GM12878 (cell line): Measurements from ENCODE around the gene ALDOB. TPM values are rescaled to one million over a fixed set of nuclear protein-coding genes. Genes with fewer than 3 reads are reported as not detected.
A peak's percentile ranks its signal among the peaks of the same experiment; 100 is the strongest.

Experiments used
- ATAC-seq: fragments of 200-7000 bp; cut with Tn5 transposase; 3 replicates; pipeline ENCODE4 v1.9.1; 2020; ENCODE audit warnings: mild to moderate bottlenecking, moderate library complexity
- BruUV-seq: library from RNA; stranded (reverse); fragments of 400-500 nt; replicated peaks from 2 replicates; lab custom pipeline; 2021; lab: Mats Ljungman, UMichigan
- CTCF ChIA-PET: fragments of 300-600 bp; sonication (Branson Sonifier 250); formaldehyde crosslinking; extraction: SDS; loops from one replicate; lab custom pipeline; 2021; ENCODE audit warnings: inconsistent platforms; lab: Yijun Ruan, JAX
- POLR2A ChIA-PET: fragments of 350-600 bp; formaldehyde crosslinking; extraction: SDS; loops from one replicate; lab custom pipeline; 2021; ENCODE audit warnings: inconsistent platforms; lab: Charles Lee
- RAD21 ChIA-PET: fragments of 300-600 bp; sonication (Branson Sonifier 250); formaldehyde crosslinking; loops from one replicate; lab custom pipeline; 2023; ENCODE audit warnings: antibody characterized with exemption; ENCODE audit not compliant: unreplicated experiment; lab: Charles Lee
- SMC1A ChIA-PET: fragments of 300-600 bp; sonication (Branson Sonifier 250); formaldehyde crosslinking; loops from one replicate; lab custom pipeline; 2023; ENCODE audit not compliant: unreplicated experiment, uncharacterized antibody; lab: Charles Lee
- DNase-seq: peaks from one replicate; pipeline ENCODE4 v3.0.0-alpha.2; 2011; ENCODE audit warnings: low read depth, low spot score
- FAIRE-seq: peaks from 3 replicates; lab custom pipeline; 2011; peaks lifted over from hg19 to GRCh38; lab: Jason Lieb, UNC
- H2AFZ ChIP-seq: 2 replicates; pipeline ENCODE4 v1.6.0; 2011; ENCODE audit warnings: low read depth, low read length, control low read depth; ENCODE audit not compliant: control insufficient read depth
- H3K27ac ChIP-seq: 2 replicates; pipeline ENCODE4 v1.5.1; 2011; ENCODE audit warnings: control low read depth; ENCODE audit not compliant: control insufficient read depth, insufficient read depth
- H3K27me3 ChIP-seq, 2 experiments: replicated peaks in 1 of 2; 2 replicates each; pipeline versions ENCODE4 v1.6.0 to v1.6.1; 2011; ENCODE audit warnings: low read length in 1 of 2; ENCODE audit not compliant: control insufficient read depth in 2 of 2, insufficient read depth in 2 of 2
- H3K36me3 ChIP-seq, 2 experiments: 2 replicates each; pipeline ENCODE4 v1.5.1; 2011; ENCODE audit warnings: low read length in 1 of 2; ENCODE audit not compliant: control insufficient read depth in 2 of 2, insufficient read depth in 2 of 2
- H3K4me1 ChIP-seq: 2 replicates; pipeline ENCODE4 v1.6.1; 2011; ENCODE audit warnings: mild to moderate bottlenecking, low read length, moderate library complexity, mixed read lengths; ENCODE audit not compliant: control insufficient read depth, insufficient read depth
- H3K4me2 ChIP-seq: 2 replicates; pipeline ENCODE4 v1.6.0; 2011; ENCODE audit warnings: control low read depth; ENCODE audit not compliant: control insufficient read depth, insufficient read depth
- H3K4me3 ChIP-seq: fragments of 200-600 bp; sonication (generic); 2 replicates; pipeline ENCODE4 v1.5.1; 2016
- H3K79me2 ChIP-seq: 2 replicates; pipeline ENCODE4 v1.6.0; 2011; ENCODE audit warnings: low read length; ENCODE audit not compliant: control insufficient read depth, insufficient read depth
- H3K9ac ChIP-seq: 2 replicates; pipeline ENCODE4 v1.8.0; 2011; ENCODE audit warnings: low read length, control low read depth, mixed read lengths; ENCODE audit not compliant: control insufficient read depth, insufficient read depth
- H3K9me3 ChIP-seq: replicated peaks from 3 replicates; pipeline ENCODE4 v1.5.1; 2011; ENCODE audit warnings: mild to moderate bottlenecking, low read length; ENCODE audit not compliant: control insufficient read depth, insufficient read depth
- H4K20me1 ChIP-seq: 2 replicates; pipeline ENCODE4 v1.6.0; 2011; ENCODE audit not compliant: control insufficient read depth, insufficient read depth
- CBX5 ChIP-seq: sonication (generic); IDR thresholded peaks from 2 replicates; pipeline ENCODE4 v1.6.1; 2016; ENCODE audit warnings: low read depth, moderate library complexity, mild to moderate bottlenecking, inconsistent platforms
- CTCF ChIP-seq, 3 experiments: IDR thresholded peaks in 2 of 3; conservative IDR thresholded peaks in 1 of 3; 2 replicates each; pipeline ENCODE4 v1.5.1; 2011; ENCODE audit warnings: low read depth in 3 of 3, low read length in 3 of 3, mild to moderate bottlenecking in 3 of 3, control low read depth in 2 of 3, moderate library complexity in 2 of 3, inconsistent platforms in 1 of 3, mixed read lengths in 1 of 3; ENCODE audit not compliant: control insufficient read depth in 2 of 3, insufficient read depth in 1 of 3; ENCODE audit errors: extremely low read depth in 1 of 3
- IKZF1 ChIP-seq: fragments of 450-650 bp; conservative IDR thresholded peaks from 2 replicates; pipeline ENCODE4 v1.6.1; 2017; ENCODE audit warnings: antibody characterized with exemption, mild to moderate bottlenecking
- LARP7 ChIP-seq: fragments of 450-650 bp; IDR thresholded peaks from 2 replicates; pipeline ENCODE4 v1.6.1; 2017; ENCODE audit warnings: mild to moderate bottlenecking
- PML ChIP-seq: IDR thresholded peaks from 2 replicates; pipeline ENCODE4 v1.6.1; 2012; ENCODE audit warnings: low read length, inconsistent platforms
- RAD21 ChIP-seq: IDR thresholded peaks from 2 replicates; pipeline ENCODE4 v1.6.1; 2011; ENCODE audit warnings: mild to moderate bottlenecking, low read depth, low read length, moderate library complexity; ENCODE audit not compliant: insufficient read depth
- RB1 ChIP-seq: fragments of 450-650 bp; formaldehyde crosslinking; IDR thresholded peaks from 2 replicates; pipeline ENCODE4 v1.6.1; 2017; ENCODE audit warnings: mild to moderate bottlenecking, borderline replicate concordance
- SMARCA5 ChIP-seq: fragments of 450-650 bp; IDR thresholded peaks from 2 replicates; pipeline ENCODE4 v1.6.1; 2017; ENCODE audit warnings: mild to moderate bottlenecking
- TCF12 ChIP-seq: IDR thresholded peaks from 2 replicates; pipeline ENCODE4 v1.6.1; 2011; ENCODE audit warnings: low read depth, mild to moderate bottlenecking, low read length
- TCF3 ChIP-seq: IDR thresholded peaks from 2 replicates; pipeline ENCODE4 v1.6.1; 2012; ENCODE audit warnings: low read depth, mild to moderate bottlenecking, low read length, borderline replicate concordance; ENCODE audit not compliant: insufficient read depth
- ZNF622 ChIP-seq: fragments of 450-650 bp; IDR thresholded peaks from 2 replicates; pipeline ENCODE4 v1.6.1; 2017; ENCODE audit warnings: mild to moderate bottlenecking, inconsistent platforms
- ZSCAN29 ChIP-seq: fragments of 450-650 bp; IDR thresholded peaks from 2 replicates; pipeline ENCODE4 v1.6.1; 2017; ENCODE audit warnings: mild to moderate bottlenecking, moderate library complexity
- WGBS: methylation state at CpG from one replicate; pipeline ENCODE4 v1.1.6; 2016; ENCODE audit warnings: low lambda C conversion rate; ENCODE audit not compliant: insufficient replicate concordance, insufficient coverage; ENCODE audit errors: missing lambda C conversion rate; 5-methylcytosine and 5-hydroxymethylcytosine counted together
- in situ Hi-C: fragments of 300-500 bp; cut with MboI; formaldehyde crosslinking; loops from 9 replicates; pipeline ENCODE4 v1.14.3; 2018; ENCODE audit warnings: mixed read lengths
- intact Hi-C: fragments of 100-400 bp; cut with micrococcal nuclease; formaldehyde crosslinking; loops from one replicate; pipeline ENCODE4 v1.14.2; 2022; ENCODE audit not compliant: unreplicated experiment
- polyA plus RNA-seq, 11 experiments: library from polyadenylated mRNA; depleted of rRNA in 4 of 11; unstranded in 6 of 11; stranded (reverse) in 5 of 11; fragments of >200 nt; fragmentation: Nextera tagmentation in 4 of 11; fragmentation: Illumina TruSeq in 1 of 11; extraction: Ambion mirVana in 4 of 11; extraction: Trizol in 1 of 11; gene quantifications; 1 replicate in 1 of 11; 2 replicates in 10 of 11; pipeline versions ENCODE4 v1.2.1 to v1.2.3, GENCODE V29; 2011 to 2016; ENCODE audit warnings: inconsistent platforms in 2 of 11, missing spikeins in 2 of 11, low read depth in 1 of 11
- total RNA-seq, 4 experiments: library from RNA; depleted of rRNA in 3 of 4; stranded (reverse); fragments of >200 nt in 3 of 4; fragmentation: Illumina TruSeq in 1 of 4; extraction: Trizol in 1 of 4; gene quantifications; 2 replicates each; pipeline versions ENCODE4 v1.2.1 to v1.2.3, GENCODE V29; 2013 to 2021

Gene ALDOB
- total and polyA plus RNA-seq, 10 of the 15 experiments (the other 5 are each of a cell fraction or from before 2014, with no cell fraction given) = 0.03 to 0.82 (median 0.04) TPM; not detected in 7

DNA sequence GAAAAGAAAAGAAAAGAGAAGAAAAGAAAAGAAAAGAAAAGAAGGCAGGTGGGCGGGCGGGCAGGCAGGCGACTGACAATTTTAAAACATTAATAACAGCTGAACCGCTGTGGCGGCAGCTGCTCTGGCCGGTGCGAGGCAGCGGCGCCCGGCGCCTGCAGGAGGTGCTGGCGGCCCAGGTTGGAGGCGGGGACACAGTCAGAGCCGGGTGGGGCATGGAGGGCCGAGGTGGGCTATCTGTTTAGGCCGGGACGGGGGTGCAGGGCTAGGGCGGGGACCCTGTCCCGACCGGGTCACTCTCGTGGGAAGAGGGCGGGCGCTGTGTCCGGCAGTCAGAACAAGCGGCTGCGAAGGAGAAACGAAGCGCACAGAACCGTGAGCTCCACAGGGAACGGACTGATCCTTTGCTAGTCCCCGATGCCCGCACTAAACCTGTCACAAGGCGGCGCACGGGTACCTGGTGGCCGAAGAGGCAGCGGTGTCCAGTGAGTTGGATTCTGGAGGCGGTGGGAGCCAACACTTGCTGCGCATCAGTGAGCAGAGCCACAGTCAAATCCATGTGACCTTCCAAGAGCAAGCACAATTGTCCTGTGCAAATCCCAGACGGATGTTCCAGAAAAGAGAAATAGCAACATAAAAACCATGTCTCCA is 13.6 kb upstream of the ALDOB start:
- peak overlapping the region; percentile 46; the same call in 1 of the 2 replicates for H3K4me3 ChIP-seq
- WGBS = 3% methylated on average over 38 of the region's 40 CpGs
- SMC1A ChIA-PET = interaction anchor here (0.6 to 1.3 kb wide), 6 partner anchors 11 to 60 kb away, joined by 3 to 5 read pairs (median 3); no protein-coding TSS in a partner anchor

More for the DNA sequence above, 13.6 kb upstream of the ALDOB start:
- H3K27ac ChIP-seq = no peak overlapping the region
- H3K4me2 ChIP-seq = peak overlapping the region; percentile 79
- RAD21 ChIA-PET = interaction anchor here (0.6 to 2.2 kb wide), 7 partner anchors 10 to 764 kb away, joined by 3 to 13 read pairs (median 6); partner anchors contain the start of genes MRPL50 and ZNF189
- ATAC-seq (peak; percentile 99), DNase-seq (no peak), FAIRE-seq (no peak)
- peaks cover 0 to 3% of the 10 kb centered on the region in 2 experiments; a peak in 2 of 4 replicates for H3K27me3 ChIP-seq
- H3K9ac ChIP-seq = no peak overlapping the region
- no TSS peak for BruUV-seq
- no peaks in the 10 kb centered on the region for H3K4me1 ChIP-seq
- TF ChIP-seq CBX5 (0 out of 2 replicates have a peak, but pooled peaks have one; percentile 34), ZSCAN29 (no peak), TCF12 (peak; percentile 75), RAD21 (peak; percentile 40), LARP7 (0 out of 2 replicates have a peak, but pooled peaks have one; percentile 42), CTCF (IDR thresholded peaks at IDR 0.05 in 2 of 3, conservative IDR thresholded peaks at IDR 0.05 in 1 of 3; ENCODE audit: control insufficient read depth in 2 of 3, extremely low read depth in 1 of 3, insufficient read depth in 1 of 3, low read depth in 3 of 3, low read length in 3 of 3) (peak; percentile 34 to 54 (median 48); a peak in 4 of 6 replicates), ZNF622 (no peak), PML (no peak), SMARCA5 (0 out of 2 replicates have a peak, but pooled peaks have one; percentile 65), TCF3 (0 out of 2 replicates have a peak, but pooled peaks have one; percentile 54), RB1 (0 out of 2 replicates have a peak, but pooled peaks have one; percentile 50), IKZF1 (peak; percentile 52; the same call in 1 of the 2 replicates)
- H3K9me3 ChIP-seq = no peaks in the 10 kb centered on the region; the same call in 2 of the 3 replicates
- H2AFZ ChIP-seq = peak overlapping the region; percentile 72
- H3K79me2 ChIP-seq = no peaks in the 10 kb centered on the region
- H3K36me3 ChIP-seq = no peaks in the 10 kb centered on the region
- in situ Hi-C loops (no loop called here), intact Hi-C loops (loop anchor here (5.0 kb wide), 1 partner anchor 52 kb away; the partner anchor contains the start of genes MRPL50 and ZNF189)
- no peaks in the 10 kb centered on the region for H4K20me1 ChIP-seq
- CTCF ChIA-PET = interaction anchor here (0.8 to 2.6 kb wide), 21 partner anchors 10 to 149 kb away, joined by 3 to 25 read pairs (median 6); partner anchors contain the start of gene RNF20
- POLR2A ChIA-PET = interaction anchor here (0.6 to 0.9 kb wide), 2 partner anchors 22 to 117 kb away, joined by 3 read pairs; no protein-coding TSS in a partner anchor
